Heart left ventricle (tissue), 16 donors: ENCODE data around the gene GTF2F2. TPM values are rescaled to one million over a fixed set of nuclear protein-coding genes. Genes with fewer than 3 reads are reported as not detected.

Experiments
- ATAC-seq, 4 donors: fragments of 200-7000 bp; cut with Tn5 transposase; one replicate each; pipeline ENCODE4 v1.9.1; 2020 to 2022; ENCODE audit warnings: moderate library complexity in 4 of 4, mild to moderate bottlenecking in 3 of 4, moderate number of reproducible peaks in 1 of 4
- DNase-seq, 5 donors: peaks; one replicate each; pipeline ENCODE4 v3.0.0-alpha.2; 2020
- H3K27ac ChIP-seq, 12 donors: fragments of 200-600 bp; sonication (generic) in 4 of 12; one replicate each; pipeline versions ENCODE4 v1.5.0 to v1.8.0; 2016 to 2022; ENCODE audit warnings: mild to moderate bottlenecking in 2 of 12
- H3K27me3 ChIP-seq, 9 donors: fragments of 200-600 bp; sonication (generic) in 2 of 9; one replicate each; pipeline versions ENCODE4 v1.5.1 to v1.8.0; 2016 to 2022; ENCODE audit warnings: mild to moderate bottlenecking in 3 of 9
- H3K36me3 ChIP-seq, 9 donors: fragments of 200-600 bp; sonication (generic) in 2 of 9; one replicate each; pipeline versions ENCODE4 v1.5.0 to v1.8.0; 2018 to 2022; ENCODE audit warnings: mild to moderate bottlenecking in 2 of 9
- H3K4me1 ChIP-seq, 12 donors: fragments of 200-600 bp; sonication (generic) in 4 of 12; one replicate each; pipeline versions ENCODE4 v1.5.0 to v1.8.0; 2016 to 2022; ENCODE audit warnings: mild to moderate bottlenecking in 3 of 12
- H3K4me3 ChIP-seq, 12 donors: fragments of 200-600 bp; sonication (generic) in 4 of 12; one replicate each; pipeline versions ENCODE4 v1.5.0 to v1.8.0; 2017 to 2022; ENCODE audit warnings: mild to moderate bottlenecking in 9 of 12, moderate library complexity in 4 of 12
- H3K9me3 ChIP-seq, 12 donors: fragments of 200-600 bp; sonication (generic) in 4 of 12; one replicate each; pipeline versions ENCODE4 v1.5.0 to v1.8.0; 2016 to 2022; ENCODE audit warnings: mild to moderate bottlenecking in 1 of 12
- POLR2A ChIP-seq, 2 donors: fragments of 450-650 bp; IDR thresholded peaks; one replicate each; pipeline ENCODE4 v1.6.1; 2017; ENCODE audit warnings: antibody characterized with exemption in 2 of 2, mild to moderate bottlenecking in 2 of 2, moderate library complexity in 2 of 2
- WGBS, 4 donors: extraction: QIAGEN DNeasy Blood & Tissue Kit in 2 of 4; methylation state at CpG; one replicate each; pipeline versions ENCODE4 v1.1.5 to v1.1.7; 2013 to 2018; 5-methylcytosine and 5-hydroxymethylcytosine counted together
- intact Hi-C, 10 donors: fragments of 100-400 bp; cut with DNase I; formaldehyde crosslinking; loops; one replicate each; pipeline versions ENCODE4 v1.11.1 to v1.14.2; 2022
- polyA plus RNA-seq, 2 donors: library from polyadenylated mRNA; stranded (reverse); fragments of 200-250 nt; gene quantifications; one replicate each; pipeline ENCODE4 v1.2.3, GENCODE V29; 2013
- total RNA-seq, 9 donors: library from RNA; depleted of rRNA in 2 of 9; stranded (reverse); fragments of >200 nt in 2 of 9; fragmentation: NEBNext Ultra II Directional in 3 of 9; extraction: Animal tissue kit (Norgen Biotek cat#: 25700) in 3 of 9; gene quantifications; one replicate each; pipeline versions ENCODE4 v1.1.0 to v1.2.4, GENCODE V29; 2016 to 2023
- TF ChIP-seq, protein P1 (sequence below), 12 donors: fragments of 200-600 bp; sonication (generic) in 4 of 12; IDR thresholded peaks; one replicate each; pipeline versions ENCODE4 v1.5.0 to v1.8.0; 2018 to 2022; ENCODE audit warnings: antibody characterized with exemption in 12 of 12, mild to moderate bottlenecking in 5 of 12
- donor health status: ischemic (EF 13 %, LVEDD 7.1; RV severe dilation, severe dysfunction).
- donor health status: healthy with polysubstance abuse.
- donor health status: DM: no; HTN: yes; CAD: no.
- donor health status: DM: no; HTN: no; CAD: no.
- donor health status: ischemic (EF 25% LVEDD 6.9; RV normal size, moderate dysfunction).
- donor health status: ischemic (EF 25% LVEDD 5.7; RV mildly dilated, moderate dysfunction).
- donor health status: healthy.
- donor health status: DM: yes; HTN: yes; CAD: no.
- donor health status: ischemic (EF 35%, LVEDD 5.7; RV mildly dilated, moderate dysfunction).
- donor health status: nonischemic (EF 11% LVEDD 7.7; RV severe dilation, severe dysfunction).
- donor health status: DM: yes; HTN: yes; CAD: no.
- donor health status: PGD.
- donor health status: ischemic (EF 29% LVEDD 5.4; RV normal size, mild dysfunction).
- donor health status: nonischemic (EF 23%, LVEDD 6.1; RV moderate dilation, normal function).

Gene GTF2F2
- total and polyA plus RNA-seq, 11 donors, result 17.7 to 25.4 (median 21.6) TPM

DNA sequence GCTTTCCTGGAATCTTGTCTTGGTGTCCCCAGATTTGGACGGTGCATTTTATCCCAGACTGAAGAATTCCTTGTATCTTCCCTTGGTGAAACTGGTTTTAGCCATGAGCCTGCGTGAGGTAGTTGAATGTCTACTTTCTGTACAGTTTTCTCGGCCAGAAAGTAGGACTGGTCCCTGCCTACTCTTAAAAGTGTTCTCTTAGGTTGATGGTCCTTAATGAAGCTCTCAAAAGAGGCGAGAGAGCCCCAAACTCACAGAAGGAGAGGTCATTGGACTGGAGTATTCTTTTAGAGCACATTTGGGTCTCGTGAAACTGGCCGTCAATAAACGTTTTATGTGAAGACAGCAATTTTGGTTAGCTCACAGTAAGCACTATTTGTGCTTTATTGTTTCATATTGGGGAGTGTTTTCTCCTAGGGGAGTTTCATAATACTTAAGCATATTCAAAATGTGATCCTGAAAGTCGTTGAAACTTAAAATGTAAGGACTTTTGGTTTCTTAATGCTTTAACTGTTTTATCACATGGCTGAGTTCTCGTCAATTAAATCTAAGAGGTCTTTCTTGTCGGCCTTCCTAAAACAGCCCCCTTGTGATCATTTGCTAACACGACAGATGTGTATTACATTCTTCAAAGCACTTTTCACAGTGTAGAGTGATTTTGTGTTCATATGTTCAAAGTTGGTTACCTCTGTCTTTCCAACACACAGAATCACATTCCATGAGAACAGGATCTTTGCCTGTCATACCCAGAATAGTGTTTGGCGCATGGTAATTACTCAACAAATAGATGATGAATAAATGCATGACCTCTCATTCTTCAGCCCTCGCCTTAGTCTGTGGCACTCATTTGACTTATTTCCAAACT lies 889 bp downstream of the GTF2F2 start:
- peaks cover 3 to 26% (median 16%) of the 10 kb centered on the region in 12 donors for H3K4me1 ChIP-seq
- peak overlapping the region; percentile 59 to 97 (median 80) for H3K4me3 ChIP-seq
- 13 to 14% (median 13%) methylated on average over 13 of the region's 13 CpGs for WGBS, 4 donors
- peak overlapping the region in 9 of 12 donors; percentile 66 to 90 (median 83) for H3K27ac ChIP-seq
- no peaks in the 10 kb centered on the region for H3K9me3 ChIP-seq
- intact Hi-C loops, result loop anchor here in 2 of 10 donors (5.0 kb wide), 2 partner anchors 134 to 644 kb away; partner anchors contain the start of genes GPALPP1 (in 1 of the 2) and NUFIP1 (in 1 of the 2)
- ATAC-seq, result no peak
- no peak for TF ChIP-seq POLR2A (IDR thresholded peaks at IDR 0.05)
- TF ChIP-seq, protein P1, sequence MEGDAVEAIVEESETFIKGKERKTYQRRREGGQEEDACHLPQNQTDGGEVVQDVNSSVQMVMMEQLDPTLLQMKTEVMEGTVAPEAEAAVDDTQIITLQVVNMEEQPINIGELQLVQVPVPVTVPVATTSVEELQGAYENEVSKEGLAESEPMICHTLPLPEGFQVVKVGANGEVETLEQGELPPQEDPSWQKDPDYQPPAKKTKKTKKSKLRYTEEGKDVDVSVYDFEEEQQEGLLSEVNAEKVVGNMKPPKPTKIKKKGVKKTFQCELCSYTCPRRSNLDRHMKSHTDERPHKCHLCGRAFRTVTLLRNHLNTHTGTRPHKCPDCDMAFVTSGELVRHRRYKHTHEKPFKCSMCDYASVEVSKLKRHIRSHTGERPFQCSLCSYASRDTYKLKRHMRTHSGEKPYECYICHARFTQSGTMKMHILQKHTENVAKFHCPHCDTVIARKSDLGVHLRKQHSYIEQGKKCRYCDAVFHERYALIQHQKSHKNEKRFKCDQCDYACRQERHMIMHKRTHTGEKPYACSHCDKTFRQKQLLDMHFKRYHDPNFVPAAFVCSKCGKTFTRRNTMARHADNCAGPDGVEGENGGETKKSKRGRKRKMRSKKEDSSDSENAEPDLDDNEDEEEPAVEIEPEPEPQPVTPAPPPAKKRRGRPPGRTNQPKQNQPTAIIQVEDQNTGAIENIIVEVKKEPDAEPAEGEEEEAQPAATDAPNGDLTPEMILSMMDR (IDR thresholded peaks at IDR 0.05), result no peak
- no peaks in the 10 kb centered on the region for H3K27me3 ChIP-seq
- H3K36me3 ChIP-seq, result no peaks in the 10 kb centered on the region
- no peak for DNase-seq

DNA sequence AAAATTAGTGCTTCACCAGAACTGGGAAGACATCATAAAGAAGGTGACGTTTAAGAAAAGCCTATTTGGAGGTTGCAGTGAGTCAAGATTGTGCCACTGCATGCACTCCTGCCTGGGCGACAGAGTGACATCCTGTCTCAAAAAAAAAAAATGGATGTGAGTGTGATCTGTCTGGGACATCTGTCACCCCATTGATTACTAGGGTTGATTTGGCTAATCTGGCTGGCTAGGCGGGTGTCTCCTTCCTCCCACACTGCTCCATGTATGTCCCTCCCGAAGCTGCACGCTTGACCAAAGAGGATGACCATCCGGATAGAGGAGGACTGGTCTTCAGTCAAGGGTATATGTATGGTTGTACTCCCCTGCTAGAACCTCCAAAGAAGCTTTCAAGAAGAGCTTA lies 2.6 kb downstream of the GTF2F2 start:
- WGBS, 4 donors, result 83 to 93% (median 90%) methylated on average over 6 of the region's 6 CpGs
- no peaks in the 10 kb centered on the region for H3K27me3 ChIP-seq
- TF ChIP-seq POLR2A (IDR thresholded peaks at IDR 0.05), result no peak
- TF ChIP-seq, protein P1 (IDR thresholded peaks at IDR 0.05), result no peak
- H3K4me3 ChIP-seq, result no peak overlapping the region
- no peaks in the 10 kb centered on the region for H3K9me3 ChIP-seq
- no peak for ATAC-seq
- H3K27ac ChIP-seq, result no peak overlapping the region
- peaks cover 3 to 26% (median 16%) of the 10 kb centered on the region in 12 donors for H3K4me1 ChIP-seq
- no peak for DNase-seq
- intact Hi-C loops, result loop anchor here in 2 of 10 donors (5.0 kb wide), 2 partner anchors 136 to 646 kb away; partner anchors contain the start of genes GPALPP1 (in 1 of the 2) and NUFIP1 (in 1 of the 2)
- H3K36me3 ChIP-seq, result no peaks in the 10 kb centered on the region

DNA sequence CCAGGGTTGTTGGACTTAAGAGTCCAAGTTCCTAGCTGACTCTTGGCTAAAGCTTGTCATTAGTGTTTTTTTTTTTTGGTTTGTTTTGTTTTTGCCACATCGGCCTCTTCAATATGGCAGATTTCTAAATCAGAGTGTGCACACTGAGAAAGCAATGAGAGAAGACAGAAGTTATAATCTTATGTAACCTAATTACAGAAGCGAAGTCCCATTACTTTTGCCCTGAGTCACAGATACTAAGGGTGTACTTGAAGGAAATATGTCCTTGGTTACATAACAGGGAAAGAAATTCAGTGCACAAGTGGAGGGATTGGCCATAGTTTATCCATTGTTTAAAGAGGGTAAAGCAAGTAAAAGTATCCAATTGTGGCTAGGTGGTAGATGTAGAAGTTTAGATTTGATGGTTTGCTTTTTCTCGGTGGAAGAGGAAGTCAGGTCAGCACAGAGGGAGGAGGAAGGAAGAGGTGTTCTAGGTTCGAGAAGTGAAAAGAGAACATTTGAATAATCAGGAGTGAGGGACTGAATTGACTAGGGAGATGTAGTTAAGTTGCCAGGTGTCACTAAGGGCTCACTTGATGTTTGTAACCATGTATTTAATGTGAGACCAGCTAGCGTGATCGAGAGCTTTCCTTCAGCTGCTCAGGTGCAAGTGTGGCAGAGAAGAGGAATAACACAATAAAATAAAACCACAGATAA lies 12.2 kb downstream of the GTF2F2 start:
- Histone ChIP-seq H3K4me3 (no peak overlapping the region), H3K27me3 (no peaks in the 10 kb centered on the region), H3K4me1 (peaks cover 0 to 19% (median 2%) of the 10 kb centered on the region in 12 donors), H3K27ac (peak overlapping the region in 3 of 12 donors; percentile 29 to 50 (median 33)), H3K36me3 (peaks cover 0 to 2% (median 0%) of the 10 kb centered on the region in 9 donors), H3K9me3 (peaks cover 0 to 21% (median 0%) of the 10 kb centered on the region in 12 donors)
- WGBS, 4 donors, result 89 to 93% (median 90%) methylated on average over 6 of the region's 6 CpGs
- ATAC-seq (no peak), DNase-seq (no peak)
- TF ChIP-seq, protein P1 (IDR thresholded peaks at IDR 0.05), result no peak
- TF ChIP-seq POLR2A (IDR thresholded peaks at IDR 0.05), result no peak
- intact Hi-C loops, result no loop called here
